PC-9 (cell line): ENCODE results near the gene ZDHHC3.

Experiments
- CTCF ChIP-seq: fragments of 200-600 bp; sonication (generic); conservative IDR thresholded peaks from 2 replicates; pipeline ENCODE4 v1.6.1; 2017; ENCODE audit warnings: mixed run types, antibody characterized with exemption, mild to moderate bottlenecking, moderate library complexity
- EZH2 ChIP-seq: fragments of 200-600 bp; sonication (generic); IDR thresholded peaks from 2 replicates; pipeline ENCODE4 v1.8.0; 2017; ENCODE audit warnings: antibody characterized with exemption, low read depth

GRCh38 chr3:44903314-44903713 lies 72.7 kb downstream of the ZDHHC3 start:
- TF ChIP-seq EZH2 (no peak), CTCF (no peak)
